ENCODE data around the gene C19orf67. TPM values are rescaled to one million over a fixed set of nuclear protein-coding genes. Genes with fewer than 3 reads are reported as not detected.
A peak's percentile ranks its signal among the peaks of the same experiment; 100 is the strongest.

Gene C19orf67
- total RNA-seq, 1 experiment from 2014 or later = not detected

- TF ChIP-seq CTCF (IDR thresholded peaks at IDR 0.05; ENCODE audit: unreplicated experiment) = no peak
- Mint-ChIP-seq H3K36me3 (ENCODE audit: insufficient read depth, unreplicated experiment) (peaks cover 11% of the 10 kb centered on the region), H3K9me3 (ENCODE audit: low read depth, unreplicated experiment) (no peaks in the 10 kb centered on the region), H3K4me1 (ENCODE audit: low read depth, unreplicated experiment) (no peaks in the 10 kb centered on the region), H3K27ac (ENCODE audit: unreplicated experiment) (no peak overlapping the region), H3K27me3 (ENCODE audit: unreplicated experiment) (no peaks in the 10 kb centered on the region), H3K4me3 (ENCODE audit: low read depth, unreplicated experiment) (no peak overlapping the region)
- no TSS peak for BruUV-seq (replicated peaks)
- CTCF ChIA-PET = interaction anchor here (0.7 to 1.3 kb wide), 2 partner anchors 21 to 245 kb away, joined by 3 to 4 read pairs; partner anchors contain the start of gene PRKACA
- intact Hi-C loops (cut with micrococcal nuclease; ENCODE audit: unreplicated experiment) = no loop called here
- DNase-seq = no peak
These were observed 10.8 kb upstream of the C19orf67 start for GRCh38 chr19:14096272-14096992.

GRCh38 chr19:14094854-14095253, 9.3 kb upstream of the C19orf67 start:
- Mint-ChIP-seq H3K9me3 (ENCODE audit: low read depth, unreplicated experiment) (no peaks in the 10 kb centered on the region), H3K4me3 (ENCODE audit: low read depth, unreplicated experiment) (no peak overlapping the region), H3K27me3 (ENCODE audit: unreplicated experiment) (no peaks in the 10 kb centered on the region), H3K27ac (ENCODE audit: unreplicated experiment) (no peak overlapping the region), H3K36me3 (ENCODE audit: insufficient read depth, unreplicated experiment) (peaks cover 23% of the 10 kb centered on the region), H3K4me1 (ENCODE audit: low read depth, unreplicated experiment) (no peaks in the 10 kb centered on the region)
- CTCF ChIA-PET = no interaction called here
- BruUV-seq (replicated peaks) = no TSS peak
- no peak for TF ChIP-seq CTCF (IDR thresholded peaks at IDR 0.05; ENCODE audit: unreplicated experiment)
- intact Hi-C loops (cut with micrococcal nuclease; ENCODE audit: unreplicated experiment) = no loop called here
- DNase-seq = no peak

GRCh38 chr19:14093117-14093823, 7.7 kb upstream of the C19orf67 start:
- CTCF ChIA-PET = no interaction called here
- no peak overlapping the region for H3K27ac Mint-ChIP-seq (ENCODE audit: unreplicated experiment)
- peaks cover 30% of the 10 kb centered on the region for H3K36me3 Mint-ChIP-seq (ENCODE audit: insufficient read depth, unreplicated experiment)
- intact Hi-C loops (cut with micrococcal nuclease; ENCODE audit: unreplicated experiment) = no loop called here
- TF ChIP-seq CTCF (IDR thresholded peaks at IDR 0.05; ENCODE audit: unreplicated experiment) = no peak
- H3K4me1 Mint-ChIP-seq (ENCODE audit: low read depth, unreplicated experiment) = peaks cover 8% of the 10 kb centered on the region
- no peak overlapping the region for H3K4me3 Mint-ChIP-seq (ENCODE audit: low read depth, unreplicated experiment)
- DNase-seq = no peak
- BruUV-seq (replicated peaks) = no TSS peak
- H3K9me3 Mint-ChIP-seq (ENCODE audit: low read depth, unreplicated experiment) = no peaks in the 10 kb centered on the region
- no peaks in the 10 kb centered on the region for H3K27me3 Mint-ChIP-seq (ENCODE audit: unreplicated experiment)

- CTCF ChIA-PET = interaction anchor here (0.6 kb wide), 1 partner anchor 219 kb away, joined by 3 read pairs; no protein-coding TSS in a partner anchor
- H3K4me1 Mint-ChIP-seq (ENCODE audit: low read depth, unreplicated experiment) = peaks cover 8% of the 10 kb centered on the region
- H3K36me3 Mint-ChIP-seq (ENCODE audit: insufficient read depth, unreplicated experiment) = peaks cover 39% of the 10 kb centered on the region
- peak overlapping the region; percentile 67 for H3K27ac Mint-ChIP-seq (ENCODE audit: unreplicated experiment)
- DNase-seq = no peak
- no peaks in the 10 kb centered on the region for H3K27me3 Mint-ChIP-seq (ENCODE audit: unreplicated experiment)
- no peak for TF ChIP-seq CTCF (IDR thresholded peaks at IDR 0.05; ENCODE audit: unreplicated experiment)
- TSS peak; percentile 64 for BruUV-seq (replicated peaks)
- no peaks in the 10 kb centered on the region for H3K9me3 Mint-ChIP-seq (ENCODE audit: low read depth, unreplicated experiment)
- peak overlapping the region; percentile 61 for H3K4me3 Mint-ChIP-seq (ENCODE audit: low read depth, unreplicated experiment)
- intact Hi-C loops (cut with micrococcal nuclease; ENCODE audit: unreplicated experiment) = no loop called here
These were observed 6.4 kb upstream of the C19orf67 start for GRCh38 chr19:14091813-14092462.

Data from Calu3 (cell line).